Epithelial cell of alveolus of lung (primary cell): Measurements from ENCODE around the gene ZNF205. TPM values are rescaled to one million over a fixed set of nuclear protein-coding genes. Genes with fewer than 3 reads are reported as not detected.

Experiments used
- total RNA-seq: library from RNA; depleted of rRNA; stranded (reverse); fragments of >200 nt; gene quantifications from 2 replicates; pipeline ENCODE4 v1.2.1, GENCODE V29; 2015

The ZNF205 gene
- total RNA-seq, result 9.6 and 18.7 TPM in 2 replicates

GRCh38 chr16:3112058-3112880, at the start of gene ZNF205:
ZNF205 (plus strand) TSS chr16:3112586; CDS start chr16:3113431, 845 bp downstream.

GRCh38 chr16:3065069-3065741, 47.2 kb upstream of the ZNF205 start, which contains the start of gene IL32:
IL32 (plus strand) TSS chr16:3065640; CDS start chr16:3065812, 172 bp downstream.

GRCh38 chr16:3098459-3099394, 13.7 kb upstream of the ZNF205 start, which contains the start of gene ZSCAN10:
ZSCAN10 (minus strand) TSS chr16:3099294; CDS start chr16:3092937, 6,357 bp downstream.

GRCh38 chr16:3134338-3135125, 22.1 kb downstream of the ZNF205 start, which contains the start of gene ZNF213:
ZNF213 (plus strand) TSS chr16:3135029; CDS start chr16:3137281, 2,252 bp downstream.

Other genes with a start within 250 kb of the ZNF205 start
- 76.9 and 147 TPM in 2 replicates for gene FLYWCH2, start 229.4 kb upstream of the ZNF205 start, total RNA-seq
- gene FLYWCH1, start 200.7 kb upstream of the ZNF205 start, total RNA-seq, result 34.7 and 50.4 TPM in 2 replicates
- 1.2 TPM in 1 of 2 replicates, not detected in the other for gene KREMEN2, start 148.3 kb upstream of the ZNF205 start, total RNA-seq
- gene PAQR4, start 143.2 kb upstream of the ZNF205 start, total RNA-seq, result 6.7 and 13.7 TPM in 2 replicates
- gene PKMYT1, start 132.1 kb upstream of the ZNF205 start, total RNA-seq, result 12.6 and 30.1 TPM in 2 replicates
- 0.39 TPM in 1 of 2 replicates, not detected in the other for gene CLDN9, start 99.7 kb upstream of the ZNF205 start, total RNA-seq
- 2.6 and 23.9 TPM in 2 replicates for gene CLDN6, start 94.4 kb upstream of the ZNF205 start, total RNA-seq
- gene TNFRSF12A, start 92.2 kb upstream of the ZNF205 start, total RNA-seq, result 24.8 and 323 TPM in 2 replicates
- 56.6 and 61.4 TPM in 2 replicates for gene HCFC1R1, start 88.6 kb upstream of the ZNF205 start, total RNA-seq
- 18.5 and 33.4 TPM in 2 replicates for gene THOC6, start 88.6 kb upstream of the ZNF205 start, total RNA-seq
- gene BICDL2, start 75.6 kb upstream of the ZNF205 start, total RNA-seq, result 1.9 TPM in 1 of 2 replicates, not detected in the other
- gene MMP25, start 66.0 kb upstream of the ZNF205 start, total RNA-seq, result 0.13 TPM in 1 of 2 replicates, not detected in the other
- 5.3 and 123 TPM in 2 replicates for gene IL32, start 46.9 kb upstream of the ZNF205 start, total RNA-seq
- gene ZSCAN10, start 13.3 kb upstream of the ZNF205 start, total RNA-seq, result not detected in 2 replicates
- gene ZNF213, start 22.4 kb downstream of the ZNF205 start, total RNA-seq, result 7.2 and 12.7 TPM in 2 replicates
- not detected in 2 replicates for gene OR1F1, start 75.6 kb downstream of the ZNF205 start, total RNA-seq
- 4.4 and 12.1 TPM in 2 replicates for gene ZNF200, start 122.6 kb downstream of the ZNF205 start, total RNA-seq
- gene MEFV, start 144.0 kb downstream of the ZNF205 start, total RNA-seq, result not detected in 2 replicates
- 34.6 and 49.3 TPM in 2 replicates for gene ZNF263, start 170.9 kb downstream of the ZNF205 start, total RNA-seq
- 2.5 and 8.1 TPM in 2 replicates for gene TIGD7, start 192.8 kb downstream of the ZNF205 start, total RNA-seq
- 8.1 and 26.1 TPM in 2 replicates for gene ZNF75A, start 192.9 kb downstream of the ZNF205 start, total RNA-seq
- gene OR2C1, start 243.3 kb downstream of the ZNF205 start, total RNA-seq, result not detected in 2 replicates